Measurements from ENCODE around the gene GOLGA6L6.
"Not testable (repeated sequence)": the region's sequence is repeated elsewhere in the genome, so short reads cannot be mapped to it uniquely, and the experiment has no call there.

Gene GOLGA6L6

DNA sequence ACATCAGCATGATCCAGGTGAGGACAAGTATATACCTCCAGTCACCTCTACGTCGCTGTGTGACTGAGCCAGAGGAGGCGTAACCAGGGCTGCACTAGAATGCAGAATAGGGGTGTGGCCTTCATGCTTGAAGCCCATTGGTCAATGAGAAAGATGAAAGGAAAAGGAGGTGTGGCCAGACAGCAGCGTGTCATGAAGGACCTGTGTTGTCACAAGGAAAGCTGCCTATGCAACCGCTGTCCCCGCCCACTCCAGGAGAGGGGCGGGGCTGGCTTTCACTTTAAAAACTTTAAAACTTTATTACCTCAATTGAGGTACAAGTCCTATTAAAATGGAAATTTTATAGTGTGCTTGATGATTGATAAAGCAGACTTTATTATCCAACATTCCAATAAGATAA, at the start of gene GOLGA6L6:
Gene GOLGA6L6 (minus strand): TSS at position 101 of the 400 bp plus-strand sequence. CDS start 91 bp downstream, at position 10.
- DNase-seq (ENCODE audit: low spot score); H3K27ac ChIP-seq; CTCF ChIA-PET; POLR2A ChIA-PET (ENCODE audit: low non-redundant PET): not testable (repeated sequence)

DNA sequence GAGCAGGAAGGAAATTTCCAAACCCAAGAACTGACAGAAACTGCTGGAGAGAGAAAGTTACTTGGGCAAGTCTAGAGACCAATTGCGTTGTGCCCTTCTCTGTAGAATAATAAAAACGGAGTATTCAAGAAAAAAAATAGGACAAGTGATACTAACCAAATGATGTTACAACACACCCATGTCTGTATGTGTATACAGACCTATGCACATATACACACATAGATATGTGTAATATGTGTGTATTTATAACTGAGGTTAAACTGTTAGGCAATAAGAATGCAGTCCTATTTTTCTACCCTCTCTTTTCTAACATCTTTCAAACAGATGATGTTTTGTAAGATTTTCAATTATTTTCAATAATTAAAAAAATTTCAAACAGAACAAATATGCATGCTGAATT, 48.5 kb upstream of the GOLGA6L6 start:
- POLR2A ChIA-PET (ENCODE audit: low non-redundant PET); H3K27ac ChIP-seq; DNase-seq (ENCODE audit: low spot score); CTCF ChIA-PET: not testable (repeated sequence)

DNA sequence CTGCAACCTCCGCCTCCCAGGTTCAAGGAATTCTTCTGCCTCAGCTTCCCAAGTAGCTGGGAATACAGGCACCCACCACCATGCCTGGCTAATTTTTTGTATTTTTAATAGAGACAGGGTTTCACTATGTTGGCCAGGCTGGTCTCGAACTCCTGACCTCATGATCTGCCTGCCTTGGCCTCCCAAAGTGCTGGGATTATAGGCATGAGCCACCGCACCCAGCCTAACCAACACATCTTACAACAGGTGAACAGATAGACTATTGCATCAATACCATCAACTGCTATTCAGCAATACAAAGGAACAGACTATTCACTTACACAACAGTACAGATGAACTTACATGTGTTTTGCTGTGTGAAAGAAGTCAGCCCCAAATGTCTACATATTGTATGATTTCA, 45.2 kb upstream of the GOLGA6L6 start:
- POLR2A ChIA-PET (ENCODE audit: low non-redundant PET); DNase-seq (ENCODE audit: low spot score); H3K27ac ChIP-seq; CTCF ChIA-PET: not testable (repeated sequence)

- H3K27ac ChIP-seq; POLR2A ChIA-PET (ENCODE audit: low non-redundant PET); DNase-seq (ENCODE audit: low spot score); CTCF ChIA-PET: not testable (repeated sequence)
Measured at GRCh38 chr15:20582726-20583115, 41.1 kb upstream of the GOLGA6L6 start.

- DNase-seq (ENCODE audit: low spot score); POLR2A ChIA-PET (ENCODE audit: low non-redundant PET); CTCF ChIA-PET; H3K27ac ChIP-seq: not testable (repeated sequence)
Measured at GRCh38 chr15:20582109-20582725, 40.6 kb upstream of the GOLGA6L6 start.

DNA sequence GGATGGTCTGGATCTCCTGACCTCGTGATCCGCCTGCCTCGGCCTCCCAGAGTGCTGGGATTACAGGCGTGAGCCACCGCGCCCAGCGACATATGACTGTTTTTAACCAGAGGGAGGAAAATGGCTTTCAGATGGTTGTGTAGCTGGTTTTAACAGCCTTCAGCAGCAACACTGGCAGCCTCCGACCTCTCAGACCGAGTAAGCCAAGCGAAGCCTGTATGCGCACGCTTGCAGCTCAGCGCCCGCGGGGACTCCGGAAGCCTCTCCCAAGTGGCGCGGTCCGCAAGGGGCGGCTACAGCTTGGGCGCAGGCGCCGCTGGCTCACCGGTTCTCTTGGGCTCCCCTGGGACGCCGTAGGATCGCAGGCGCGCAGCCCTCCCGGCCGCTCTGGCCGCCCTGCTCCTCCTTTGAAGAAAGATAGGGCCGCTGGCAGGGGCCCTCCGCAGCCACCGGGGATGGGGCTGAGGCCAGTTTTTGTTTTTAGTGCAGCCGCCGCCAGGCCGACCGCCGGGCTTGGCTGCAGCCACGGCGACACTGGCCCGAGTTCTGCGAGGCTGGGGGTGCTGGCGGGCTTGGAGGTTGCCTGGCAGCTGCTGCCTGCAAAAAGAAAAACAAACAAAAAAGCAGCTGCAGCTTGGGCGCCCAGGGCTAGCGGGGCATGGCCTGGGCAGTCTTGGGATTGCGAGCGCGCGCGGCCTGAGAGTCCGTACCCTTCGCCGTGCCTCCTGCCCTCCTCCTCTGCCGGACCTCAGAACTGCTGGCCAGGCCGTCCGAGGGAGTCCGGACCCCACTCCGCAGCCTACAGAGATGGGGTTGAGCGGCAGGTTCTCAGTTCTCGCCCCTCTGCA, 39.9 kb upstream of the GOLGA6L6 start:
- H3K27ac ChIP-seq; CTCF ChIA-PET; DNase-seq (ENCODE audit: low spot score); POLR2A ChIA-PET (ENCODE audit: low non-redundant PET): not testable (repeated sequence)

GRCh38 chr15:20579662-20580061, 38.1 kb upstream of the GOLGA6L6 start:
- CTCF ChIA-PET; H3K27ac ChIP-seq; POLR2A ChIA-PET (ENCODE audit: low non-redundant PET); DNase-seq (ENCODE audit: low spot score): not testable (repeated sequence)

- DNase-seq (ENCODE audit: low spot score); POLR2A ChIA-PET (ENCODE audit: low non-redundant PET); CTCF ChIA-PET: not testable (repeated sequence)
Measured at GRCh38 chr15:20551289-20551688, 9.7 kb upstream of the GOLGA6L6 start.

GRCh38 chr15:20505926-20506658, 35.5 kb downstream of the GOLGA6L6 start:
- POLR2A ChIA-PET (ENCODE audit: low non-redundant PET); H3K27ac ChIP-seq; CTCF ChIA-PET; DNase-seq (ENCODE audit: low spot score): not testable (repeated sequence)

More at GRCh38 chr15:20551289-20551688, 9.7 kb upstream of the GOLGA6L6 start:
- H3K27ac ChIP-seq, result not testable (repeated sequence)

DNA sequence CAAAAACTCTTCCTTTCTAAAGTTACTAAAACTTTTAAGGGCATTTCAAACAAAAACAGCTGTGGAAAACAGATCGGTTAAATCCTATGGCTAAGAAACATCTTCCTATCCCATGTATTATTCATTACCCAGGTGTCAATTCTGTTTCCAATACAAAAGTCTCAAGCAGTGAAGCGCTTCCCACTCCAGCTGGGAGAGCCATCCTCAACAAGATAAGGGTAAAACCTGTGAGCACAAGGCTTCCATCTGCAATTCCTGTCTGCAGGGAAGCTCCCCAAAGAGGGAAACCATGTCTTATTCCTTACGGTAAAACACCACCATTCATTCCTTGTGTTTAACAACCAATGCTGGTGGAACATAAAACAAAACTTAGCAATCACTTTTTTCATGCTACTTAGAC, 38.8 kb downstream of the GOLGA6L6 start:
- CTCF ChIA-PET; H3K27ac ChIP-seq; POLR2A ChIA-PET (ENCODE audit: low non-redundant PET); DNase-seq (ENCODE audit: low spot score): not testable (repeated sequence)

- POLR2A ChIA-PET (ENCODE audit: low non-redundant PET); H3K27ac ChIP-seq; DNase-seq (ENCODE audit: low spot score); CTCF ChIA-PET: not testable (repeated sequence)
Measured at GRCh38 chr15:20501512-20502222, 39.9 kb downstream of the GOLGA6L6 start.

- DNase-seq (ENCODE audit: low spot score); H3K27ac ChIP-seq; POLR2A ChIA-PET (ENCODE audit: low non-redundant PET); CTCF ChIA-PET: not testable (repeated sequence)
Measured at GRCh38 chr15:20497781-20498180, 43.8 kb downstream of the GOLGA6L6 start.

DNA sequence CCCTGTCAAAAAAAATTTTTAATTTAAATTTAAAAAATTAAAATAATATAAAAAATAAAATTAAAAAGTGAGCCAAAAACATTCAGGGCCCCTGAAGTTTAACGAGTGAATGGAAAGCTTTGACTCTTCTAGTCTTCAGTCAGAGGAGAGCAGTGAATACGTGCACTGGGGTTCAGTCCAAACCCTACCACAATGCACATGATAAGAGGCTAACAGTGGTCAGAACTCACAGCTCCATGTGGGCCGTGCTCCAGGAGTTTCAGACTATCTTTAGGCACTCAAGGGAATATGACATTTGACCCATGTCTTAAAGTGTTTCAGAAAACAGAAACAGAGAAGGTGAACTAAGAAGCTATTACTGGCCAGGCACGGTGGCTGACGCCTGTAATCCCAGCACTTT, 48.6 kb downstream of the GOLGA6L6 start:
- POLR2A ChIA-PET (ENCODE audit: low non-redundant PET); DNase-seq (ENCODE audit: low spot score); CTCF ChIA-PET; H3K27ac ChIP-seq: not testable (repeated sequence)

- DNase-seq (ENCODE audit: low spot score); CTCF ChIA-PET: not testable (repeated sequence)
Measured at GRCh38 chr15:20492598-20492997, 49.0 kb downstream of the GOLGA6L6 start.

GRCh38 chr15:20489320-20489719, 52.3 kb downstream of the GOLGA6L6 start:
- DNase-seq (ENCODE audit: low spot score); H3K27ac ChIP-seq; POLR2A ChIA-PET (ENCODE audit: low non-redundant PET); CTCF ChIA-PET: not testable (repeated sequence)

More at GRCh38 chr15:20492598-20492997, 49.0 kb downstream of the GOLGA6L6 start:
- H3K27ac ChIP-seq; POLR2A ChIA-PET (ENCODE audit: low non-redundant PET): not testable (repeated sequence)

Data from RWPE1 (cell line).